Upper lobe of left lung (tissue), 6 donors: ENCODE measurements around the gene SUSD6. TPM values are rescaled to one million over a fixed set of nuclear protein-coding genes. Genes with fewer than 3 reads are reported as not detected.

Source experiments
- ATAC-seq, 2 donors: fragments of 200-7000 bp; cut with Tn5 transposase; one replicate each; pipeline ENCODE4 v1.9.1; 2022; ENCODE audit warnings: mild to moderate bottlenecking in 2 of 2, moderate library complexity in 2 of 2; ENCODE audit not compliant: low FRiP score in 2 of 2
- DNase-seq, 2 donors: peaks; one replicate each; pipeline ENCODE4 v3.0.0-alpha.2; 2019 to 2020
- H3K27ac ChIP-seq, 4 donors: fragments of 200-600 bp; sonication (generic); one replicate each; pipeline ENCODE4 v1.5.1; 2016 to 2019
- H3K27me3 ChIP-seq, 4 donors: fragments of 200-600 bp; sonication (generic); one replicate each; pipeline ENCODE4 v1.5.1; 2017 to 2019
- H3K36me3 ChIP-seq, 4 donors: fragments of 200-600 bp; sonication (generic); one replicate each; pipeline ENCODE4 v1.5.1; 2016 to 2019
- H3K4me1 ChIP-seq, 4 donors: fragments of 200-600 bp; sonication (generic); one replicate each; pipeline ENCODE4 v1.5.1; 2018 to 2019
- H3K4me3 ChIP-seq, 4 donors: fragments of 200-600 bp; sonication (generic); one replicate each; pipeline ENCODE4 v1.5.1; 2017 to 2019; ENCODE audit warnings: mild to moderate bottlenecking in 2 of 4, moderate library complexity in 1 of 4
- H3K9me3 ChIP-seq, 4 donors: fragments of 200-600 bp; sonication (generic); one replicate each; pipeline ENCODE4 v1.5.1; 2018 to 2019
- EP300 ChIP-seq, 4 donors: sonication (generic); formaldehyde crosslinking; IDR thresholded peaks; one replicate each; pipeline ENCODE4 v1.5.1; 2017; ENCODE audit warnings: antibody characterized with exemption in 4 of 4, control low read depth in 2 of 4
- POLR2A ChIP-seq, 4 donors: fragments of 450-650 bp; IDR thresholded peaks; one replicate each; pipeline ENCODE4 v1.5.1; 2016 to 2017; ENCODE audit warnings: antibody characterized with exemption in 4 of 4, mild to moderate bottlenecking in 2 of 4
- POLR2AphosphoS5 ChIP-seq, 2 donors: sonication (generic); formaldehyde crosslinking; IDR thresholded peaks; one replicate each; pipeline ENCODE4 v1.5.1; 2017; ENCODE audit warnings: antibody characterized with exemption in 2 of 2
- WGBS, 2 donors: methylation state at CpG; one replicate each; pipeline ENCODE4 v1.1.5; 2017 to 2018; 5-methylcytosine and 5-hydroxymethylcytosine counted together
- total RNA-seq, 6 donors: library from RNA; depleted of rRNA in 4 of 6; stranded (reverse); fragments of >200 nt in 4 of 6; gene quantifications; one replicate each; pipeline versions ENCODE4 v1.1.0 to v1.2.1, GENCODE V29; 2016 to 2021
- TF ChIP-seq, protein P1 (sequence below), 6 experiments: fragments of 450-650 bp in 4 of 6; fragments of 200-600 bp in 2 of 6; sonication (generic) in 2 of 6; IDR thresholded peaks; one replicate each; pipeline ENCODE4 v1.5.1; 2016 to 2019; ENCODE audit warnings: antibody characterized with exemption in 6 of 6
- donor health status: DM: no; HTN: no; CAD: no; lungs with moderate emphysema.
- donor health status: DM: no; HTN: yes; CAD: no; lungs with severe emphysema.

SUSD6 gene
- total RNA-seq, 6 donors from 2014 or later = 63.4 to 90.4 (median 81.6) TPM

DNA sequence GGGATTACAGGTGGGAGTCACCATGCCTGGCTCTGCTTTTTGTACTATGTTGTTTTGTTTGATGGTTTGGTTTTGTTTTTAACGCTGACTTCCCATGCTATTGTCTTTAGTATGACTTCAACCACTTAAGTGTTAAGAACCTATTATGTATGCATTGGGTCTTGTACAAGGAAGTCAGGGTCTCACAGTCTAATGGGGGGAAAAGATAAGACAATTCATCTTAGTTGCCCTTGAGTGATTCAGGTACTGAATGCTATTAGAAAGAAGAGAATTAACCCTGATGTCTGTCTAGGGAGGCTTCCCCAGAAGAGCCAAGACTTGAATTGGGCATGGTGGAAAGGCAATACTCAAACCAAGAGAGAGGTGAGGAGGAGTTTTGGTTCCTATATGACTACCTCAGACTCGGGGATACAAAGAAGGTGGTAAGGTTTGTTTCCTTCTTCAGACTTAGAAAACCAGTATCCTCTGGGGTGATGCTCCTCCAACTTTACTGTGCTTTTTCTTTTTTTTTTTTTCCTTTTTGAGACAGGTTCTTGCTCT is 64.6 kb downstream of the SUSD6 start:
- DNase-seq (no peak), ATAC-seq (no peak)
- no peaks in the 10 kb centered on the region for H3K9me3 ChIP-seq
- peak overlapping the region in 2 of 4 donors; percentile 7 to 80 for H3K27ac ChIP-seq
- H3K36me3 ChIP-seq = no peaks in the 10 kb centered on the region
- peaks cover 50 to 60% (median 54%) of the 10 kb centered on the region in 4 donors for H3K4me1 ChIP-seq
- H3K27me3 ChIP-seq = no peaks in the 10 kb centered on the region
- 73 to 90% methylated on average over 2 of the region's 2 CpGs for WGBS, 2 donors
- H3K4me3 ChIP-seq = no peak overlapping the region
- TF ChIP-seq EP300 (IDR thresholded peaks at IDR 0.05) (no peak), POLR2AphosphoS5 (IDR thresholded peaks at IDR 0.05) (no peak), POLR2A (IDR thresholded peaks at IDR 0.05) (no peak)
- TF ChIP-seq, protein P1, sequence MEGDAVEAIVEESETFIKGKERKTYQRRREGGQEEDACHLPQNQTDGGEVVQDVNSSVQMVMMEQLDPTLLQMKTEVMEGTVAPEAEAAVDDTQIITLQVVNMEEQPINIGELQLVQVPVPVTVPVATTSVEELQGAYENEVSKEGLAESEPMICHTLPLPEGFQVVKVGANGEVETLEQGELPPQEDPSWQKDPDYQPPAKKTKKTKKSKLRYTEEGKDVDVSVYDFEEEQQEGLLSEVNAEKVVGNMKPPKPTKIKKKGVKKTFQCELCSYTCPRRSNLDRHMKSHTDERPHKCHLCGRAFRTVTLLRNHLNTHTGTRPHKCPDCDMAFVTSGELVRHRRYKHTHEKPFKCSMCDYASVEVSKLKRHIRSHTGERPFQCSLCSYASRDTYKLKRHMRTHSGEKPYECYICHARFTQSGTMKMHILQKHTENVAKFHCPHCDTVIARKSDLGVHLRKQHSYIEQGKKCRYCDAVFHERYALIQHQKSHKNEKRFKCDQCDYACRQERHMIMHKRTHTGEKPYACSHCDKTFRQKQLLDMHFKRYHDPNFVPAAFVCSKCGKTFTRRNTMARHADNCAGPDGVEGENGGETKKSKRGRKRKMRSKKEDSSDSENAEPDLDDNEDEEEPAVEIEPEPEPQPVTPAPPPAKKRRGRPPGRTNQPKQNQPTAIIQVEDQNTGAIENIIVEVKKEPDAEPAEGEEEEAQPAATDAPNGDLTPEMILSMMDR (IDR thresholded peaks at IDR 0.05) = no peak

DNA sequence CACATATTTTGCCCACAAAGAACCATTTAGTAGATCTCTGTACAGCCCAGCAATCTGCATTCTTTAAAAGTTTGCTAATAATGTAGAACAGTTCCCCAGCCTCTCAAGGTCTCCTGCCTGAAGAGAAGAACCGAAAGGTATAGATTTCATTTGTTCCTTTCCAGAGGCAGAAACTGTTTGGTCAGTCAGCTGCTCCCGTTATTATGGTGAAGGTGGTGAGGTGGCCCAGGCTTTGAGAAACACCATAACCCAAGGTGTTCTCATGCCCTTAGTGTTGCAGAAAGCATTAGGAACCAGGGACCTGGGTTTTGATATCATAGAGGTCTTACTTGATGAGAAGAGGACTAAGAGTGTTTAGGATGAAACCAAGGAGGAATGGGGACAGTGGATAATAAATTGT is 65.3 kb downstream of the SUSD6 start:
- Histone ChIP-seq H3K9me3 (no peaks in the 10 kb centered on the region), H3K27me3 (no peaks in the 10 kb centered on the region), H3K4me3 (no peak overlapping the region), H3K27ac (no peak overlapping the region), H3K4me1 (peaks cover 43 to 61% (median 55%) of the 10 kb centered on the region in 4 donors), H3K36me3 (no peaks in the 10 kb centered on the region)
- DNase-seq = no peak
- 91 to 92% methylated on average over 2 of the region's 2 CpGs for WGBS, 2 donors
- TF ChIP-seq POLR2AphosphoS5 (IDR thresholded peaks at IDR 0.05) (no peak), POLR2A (IDR thresholded peaks at IDR 0.05) (no peak), EP300 (IDR thresholded peaks at IDR 0.05) (no peak)
- TF ChIP-seq, protein P1 (IDR thresholded peaks at IDR 0.05) = no peak
- no peak for ATAC-seq

DNA sequence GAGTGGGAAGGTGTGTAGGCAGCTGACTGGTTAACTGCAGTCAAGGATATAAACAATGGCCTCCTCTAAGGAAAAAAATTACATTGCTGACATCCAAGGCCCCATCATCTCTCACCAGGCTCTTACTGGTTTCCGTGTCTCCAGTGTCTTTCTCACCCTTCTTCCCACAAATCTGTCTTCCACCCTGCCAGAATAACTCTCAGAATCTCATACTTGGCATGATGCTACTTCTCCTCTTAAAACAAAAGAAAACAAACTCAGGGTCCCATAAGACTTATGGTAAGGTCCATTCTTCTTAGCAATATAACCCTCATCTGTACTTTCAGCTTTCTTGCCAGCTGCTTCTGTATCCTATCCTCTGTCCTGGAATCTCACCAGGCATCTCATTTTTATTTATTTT is 68.9 kb downstream of the SUSD6 start:
- Histone ChIP-seq H3K36me3 (no peaks in the 10 kb centered on the region), H3K27me3 (no peaks in the 10 kb centered on the region), H3K4me3 (no peak overlapping the region), H3K9me3 (no peaks in the 10 kb centered on the region), H3K27ac (peak overlapping the region in 1 of 4 donors; percentile 17), H3K4me1 (peaks cover 43 to 63% (median 56%) of the 10 kb centered on the region in 4 donors)
- ATAC-seq (no peak), DNase-seq (no peak)
- 67 to 75% methylated on average over 1 of the region's 1 CpG for WGBS, 2 donors
- TF ChIP-seq POLR2AphosphoS5 (IDR thresholded peaks at IDR 0.05) (no peak), EP300 (IDR thresholded peaks at IDR 0.05) (no peak), POLR2A (IDR thresholded peaks at IDR 0.05) (no peak)
- TF ChIP-seq, protein P1 (IDR thresholded peaks at IDR 0.05) = no peak

DNA sequence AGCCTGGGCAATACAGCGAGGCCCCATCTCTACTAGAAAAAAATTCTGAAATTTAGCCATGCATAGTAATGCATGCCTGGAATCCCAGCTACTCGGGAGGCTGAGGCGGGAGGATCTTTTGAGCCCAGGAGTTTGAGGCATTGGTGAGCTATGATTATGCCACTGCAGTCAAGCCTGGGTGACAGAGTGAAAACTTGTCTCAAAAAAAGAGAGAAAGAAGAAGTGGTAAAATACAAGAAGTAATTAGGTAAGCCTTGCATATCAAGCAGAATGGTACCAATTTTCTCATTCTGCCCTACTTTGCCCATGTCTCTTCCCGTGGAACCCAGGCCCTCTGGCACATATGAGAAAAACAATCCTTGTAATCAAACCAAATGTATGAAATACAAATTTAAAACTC is 70.7 kb downstream of the SUSD6 start:
- no peak for TF ChIP-seq POLR2AphosphoS5 (IDR thresholded peaks at IDR 0.05)
- TF ChIP-seq, protein P1 (IDR thresholded peaks at IDR 0.05) = no peak
- no peak for TF ChIP-seq POLR2A (IDR thresholded peaks at IDR 0.05)
- no peak for TF ChIP-seq EP300 (IDR thresholded peaks at IDR 0.05)
- H3K4me1 ChIP-seq = peaks cover 48 to 72% (median 66%) of the 10 kb centered on the region in 4 donors
- H3K27ac ChIP-seq = peak overlapping the region; percentile 55 to 84 (median 67)
- no peak for ATAC-seq
- no peaks in the 10 kb centered on the region for H3K36me3 ChIP-seq
- no peak overlapping the region for H3K4me3 ChIP-seq
- DNase-seq = no peak
- H3K27me3 ChIP-seq = no peaks in the 10 kb centered on the region
- no peaks in the 10 kb centered on the region for H3K9me3 ChIP-seq
- WGBS, 2 donors = 51 to 74% methylated on average over 4 of the region's 4 CpGs
